ENCODE measurements around the gene TPX2. TPM values are rescaled to one million over a fixed set of nuclear protein-coding genes. Genes with fewer than 3 reads are reported as not detected.
"Not testable (repeated sequence)": the region's sequence is repeated elsewhere in the genome, so short reads cannot be mapped to it uniquely, and the experiment has no call there.

Gene TPX2
- total and polyA plus RNA-seq, 2 donors (not counting 1 experiment from before 2014, with no cell fraction given) = 0.30 to 0.31 TPM

DNA sequence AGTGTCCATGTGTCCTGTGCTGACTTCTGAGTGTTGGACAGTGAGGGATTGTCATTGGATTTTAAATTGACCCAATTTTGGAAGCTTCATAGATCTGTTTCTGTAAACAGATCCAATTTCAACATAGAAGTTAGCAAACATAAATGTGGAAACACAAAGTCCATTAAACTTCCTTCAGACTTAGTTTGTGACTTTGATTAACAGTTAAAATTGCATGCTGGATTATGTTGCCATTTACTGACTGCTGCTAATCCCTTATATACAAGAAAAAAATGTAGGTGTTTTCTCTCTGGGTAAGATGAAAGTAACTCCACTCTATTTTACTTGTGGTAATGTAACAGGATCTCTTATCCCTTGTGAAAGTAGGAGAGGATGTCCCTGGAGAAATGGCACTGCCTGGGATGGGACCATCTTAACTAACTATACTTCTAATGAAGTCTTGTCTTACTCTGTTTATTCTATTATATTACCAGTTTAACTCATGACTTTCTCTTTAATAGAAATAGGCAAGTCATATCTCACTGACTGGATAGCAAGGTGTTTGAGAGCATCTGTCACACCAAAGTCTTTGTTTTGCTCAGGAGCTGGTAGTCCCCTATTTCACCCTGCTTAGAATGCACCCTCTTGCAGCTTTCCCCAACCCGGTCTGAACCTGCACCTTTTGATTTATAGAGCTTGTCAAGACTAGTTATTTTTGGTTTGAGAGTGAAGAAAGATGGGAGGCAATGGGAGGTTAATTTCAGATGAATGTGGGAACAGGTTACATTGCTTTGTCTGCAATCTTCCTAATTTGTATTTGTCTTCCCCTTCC lies 7.2 kb downstream of the TPX2 start:
- H3K27me3 Mint-ChIP-seq = no peaks in the 10 kb centered on the region
- DNase-seq = no peak
- Histone ChIP-seq H3K4me2 (replicated peaks; ENCODE audit: low read depth, low read length, poor library complexity, severe bottlenecking) (no peak overlapping the region), H3K27ac (ENCODE audit: low read length in 2 of 2) (no peak overlapping the region), H3K9ac (ENCODE audit: low read length) (no peak overlapping the region), H3K4me1 (ENCODE audit: control insufficient read depth in 2 of 2, insufficient read depth in 2 of 2, low read length in 2 of 2) (no peaks in the 10 kb centered on the region), H2AFZ (ENCODE audit: insufficient read depth, low read depth, low read length, poor library complexity, severe bottlenecking) (no peak overlapping the region), H3K4me3 (ENCODE audit: control extremely low read depth in 1 of 5, extremely low read depth in 1 of 5, insufficient read depth in 1 of 5, low read depth in 2 of 5, low read length in 4 of 5) (no peak overlapping the region), H4K20me1 (ENCODE audit: control insufficient read depth, insufficient read depth, low read length, poor library complexity, severe bottlenecking) (no peaks in the 10 kb centered on the region), H3K9me3 (ENCODE audit: control extremely low read depth in 1 of 3, control insufficient read depth in 2 of 3, insufficient read depth in 1 of 3, low read length in 2 of 3) (no peaks in the 10 kb centered on the region), H3K79me2 (ENCODE audit: control insufficient read depth, insufficient read depth, low read length) (peaks cover 21% of the 10 kb centered on the region), H3K27me3 (replicated peaks in 1 of 4; ENCODE audit: control extremely low read depth in 1 of 4, control insufficient read depth in 3 of 4, insufficient read depth in 4 of 4, low read length in 3 of 4) (no peaks in the 10 kb centered on the region), H3K36me3 (replicated peaks in 1 of 2; ENCODE audit: control extremely low read depth in 1 of 2, control insufficient read depth in 1 of 2, extremely low read depth in 1 of 2, insufficient read depth in 2 of 2, low read length in 1 of 2) (no peaks in the 10 kb centered on the region)
- no CpG with 5 or more reads among the region's 1 CpG for WGBS (ENCODE audit: insufficient coverage)
- H3K27ac Mint-ChIP-seq = no peak overlapping the region
- intact Hi-C loops (cut with micrococcal nuclease) = no loop called here
- ChIA-PET POLR2A (no interaction called here), CTCF (no interaction called here)
- TF ChIP-seq, protein P1, sequence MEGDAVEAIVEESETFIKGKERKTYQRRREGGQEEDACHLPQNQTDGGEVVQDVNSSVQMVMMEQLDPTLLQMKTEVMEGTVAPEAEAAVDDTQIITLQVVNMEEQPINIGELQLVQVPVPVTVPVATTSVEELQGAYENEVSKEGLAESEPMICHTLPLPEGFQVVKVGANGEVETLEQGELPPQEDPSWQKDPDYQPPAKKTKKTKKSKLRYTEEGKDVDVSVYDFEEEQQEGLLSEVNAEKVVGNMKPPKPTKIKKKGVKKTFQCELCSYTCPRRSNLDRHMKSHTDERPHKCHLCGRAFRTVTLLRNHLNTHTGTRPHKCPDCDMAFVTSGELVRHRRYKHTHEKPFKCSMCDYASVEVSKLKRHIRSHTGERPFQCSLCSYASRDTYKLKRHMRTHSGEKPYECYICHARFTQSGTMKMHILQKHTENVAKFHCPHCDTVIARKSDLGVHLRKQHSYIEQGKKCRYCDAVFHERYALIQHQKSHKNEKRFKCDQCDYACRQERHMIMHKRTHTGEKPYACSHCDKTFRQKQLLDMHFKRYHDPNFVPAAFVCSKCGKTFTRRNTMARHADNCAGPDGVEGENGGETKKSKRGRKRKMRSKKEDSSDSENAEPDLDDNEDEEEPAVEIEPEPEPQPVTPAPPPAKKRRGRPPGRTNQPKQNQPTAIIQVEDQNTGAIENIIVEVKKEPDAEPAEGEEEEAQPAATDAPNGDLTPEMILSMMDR (IDR thresholded peaks at IDR 0.05) = no peak
- TF ChIP-seq EZH2 (IDR thresholded peaks at IDR 0.05; ENCODE audit: borderline replicate concordance, insufficient read depth, low read depth, low read length, poor library complexity, severe bottlenecking) = no peak
- no peak overlapping the region for H3K4me3 Mint-ChIP-seq
- no peaks in the 10 kb centered on the region for H3K9me3 Mint-ChIP-seq (ENCODE audit: insufficient read depth)
- no peak for ATAC-seq (ENCODE audit: low read depth)
- peaks cover 5% of the 10 kb centered on the region for H3K4me1 Mint-ChIP-seq

DNA sequence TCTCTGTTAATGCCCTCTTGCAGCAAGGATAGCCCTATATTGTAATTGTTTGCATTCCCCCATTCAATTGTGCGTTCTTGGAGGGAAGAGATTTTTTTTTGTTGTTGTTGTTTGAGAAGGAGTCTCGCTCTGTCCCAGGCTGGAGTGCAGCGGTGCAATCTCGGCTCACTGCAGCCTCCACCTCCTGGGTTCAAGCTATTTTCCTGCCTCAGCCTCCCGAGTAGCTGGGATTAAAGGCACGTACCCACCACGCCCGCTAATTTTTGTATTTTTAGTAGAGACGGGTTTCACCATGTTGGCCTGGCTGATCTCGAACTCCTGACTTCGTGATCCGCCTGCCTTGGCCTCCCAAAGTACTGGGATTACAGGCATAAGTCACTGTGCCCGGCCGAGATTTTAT lies 7.9 kb downstream of the TPX2 start:
- H3K79me2 ChIP-seq (ENCODE audit: control insufficient read depth, insufficient read depth, low read length) = peaks cover 23% of the 10 kb centered on the region
- H3K4me1 ChIP-seq (ENCODE audit: control insufficient read depth in 2 of 2, insufficient read depth in 2 of 2, low read length in 2 of 2); H2AFZ ChIP-seq (ENCODE audit: insufficient read depth, low read depth, low read length, poor library complexity, severe bottlenecking); DNase-seq; H3K36me3 ChIP-seq (replicated peaks in 1 of 2; ENCODE audit: control extremely low read depth in 1 of 2, control insufficient read depth in 1 of 2, extremely low read depth in 1 of 2, insufficient read depth in 2 of 2, low read length in 1 of 2); POLR2A ChIA-PET; H3K9ac ChIP-seq (ENCODE audit: low read length); H3K9me3 Mint-ChIP-seq (ENCODE audit: insufficient read depth); H3K4me1 Mint-ChIP-seq; H4K20me1 ChIP-seq (ENCODE audit: control insufficient read depth, insufficient read depth, low read length, poor library complexity, severe bottlenecking); intact Hi-C loops (cut with micrococcal nuclease); H3K27me3 ChIP-seq (replicated peaks in 1 of 4; ENCODE audit: control extremely low read depth in 1 of 4, control insufficient read depth in 3 of 4, insufficient read depth in 4 of 4, low read length in 3 of 4); H3K27ac Mint-ChIP-seq; H3K27ac ChIP-seq (ENCODE audit: low read length in 2 of 2); ATAC-seq (ENCODE audit: low read depth); H3K4me3 ChIP-seq (ENCODE audit: control extremely low read depth in 1 of 5, extremely low read depth in 1 of 5, insufficient read depth in 1 of 5, low read depth in 2 of 5, low read length in 4 of 5); H3K9me3 ChIP-seq (ENCODE audit: control extremely low read depth in 1 of 3, control insufficient read depth in 2 of 3, insufficient read depth in 1 of 3, low read length in 2 of 3); H3K4me2 ChIP-seq (replicated peaks; ENCODE audit: low read depth, low read length, poor library complexity, severe bottlenecking); H3K4me3 Mint-ChIP-seq; H3K27me3 Mint-ChIP-seq: not testable (repeated sequence)
- CTCF ChIA-PET = interaction anchor here (0.7 kb wide), 1 partner anchor 57 kb away, joined by 3 read pairs; no protein-coding TSS in a partner anchor
- 99% methylated on average over 12 of the region's 14 CpGs for WGBS (ENCODE audit: insufficient coverage)

Measured in B cell (primary cell).